Effector memory CD4-positive, alpha-beta T cell (primary cell): ENCODE results near the gene AIP.

ENCODE experiments used
- DNase-seq, 3 donors: peaks; one replicate each; pipeline ENCODE4 v3.0.0-alpha.2; 2020
- H3K27ac ChIP-seq: 2 replicates; pipeline ENCODE4 v1.7.0; 2013; ENCODE audit warnings: mild to moderate bottlenecking, low read length, moderate library complexity; ENCODE audit not compliant: insufficient read depth, poor library complexity, severe bottlenecking
- H3K27me3 ChIP-seq: replicated peaks from 2 replicates; pipeline ENCODE4 v1.7.0; 2013; ENCODE audit warnings: mild to moderate bottlenecking, low read length; ENCODE audit not compliant: insufficient read depth, control insufficient read depth, poor library complexity, severe bottlenecking
- H3K36me3 ChIP-seq: 2 replicates; pipeline ENCODE4 v1.7.0; 2013; ENCODE audit warnings: mild to moderate bottlenecking, low read length, moderate library complexity; ENCODE audit not compliant: control insufficient read depth, insufficient read depth
- H3K4me1 ChIP-seq: 2 replicates; pipeline ENCODE4 v1.7.0; 2013; ENCODE audit warnings: low read length, mild to moderate bottlenecking; ENCODE audit not compliant: control insufficient read depth, insufficient read depth, poor library complexity, severe bottlenecking
- H3K4me3 ChIP-seq: 2 replicates; pipeline ENCODE4 v1.7.0; 2013; ENCODE audit warnings: low read length, low read depth, mild to moderate bottlenecking; ENCODE audit not compliant: insufficient read depth, poor library complexity, severe bottlenecking
- H3K9me3 ChIP-seq: 2 replicates; pipeline ENCODE4 v1.7.0; 2013; ENCODE audit warnings: mild to moderate bottlenecking, low read length, moderate library complexity; ENCODE audit not compliant: control insufficient read depth

The AIP gene

GRCh38 chr11:67500831-67501715 lies 18.2 kb downstream of the AIP start:
- Histone ChIP-seq H3K4me3 (no peak overlapping the region), H3K9me3 (no peaks in the 10 kb centered on the region), H3K36me3 (peaks cover 50% of the 10 kb centered on the region), H3K4me1 (peaks cover 18% of the 10 kb centered on the region), H3K27me3 (no peaks in the 10 kb centered on the region), H3K27ac (no peak overlapping the region)
- no peak for DNase-seq

- H3K9me3 ChIP-seq = no peaks in the 10 kb centered on the region
- no peaks in the 10 kb centered on the region for H3K27me3 ChIP-seq
- no peak overlapping the region for H3K27ac ChIP-seq
- no peak for DNase-seq
- no peak overlapping the region for H3K4me3 ChIP-seq
- peaks cover 26% of the 10 kb centered on the region for H3K4me1 ChIP-seq
- H3K36me3 ChIP-seq = peaks cover 47% of the 10 kb centered on the region
Observed at GRCh38 chr11:67501854-67502253, 19.0 kb downstream of the AIP start.

GRCh38 chr11:67502328-67502979 lies 19.6 kb downstream of the AIP start:
- DNase-seq = no peak
- peaks cover 42% of the 10 kb centered on the region for H3K36me3 ChIP-seq
- H3K4me1 ChIP-seq = peaks cover 32% of the 10 kb centered on the region
- H3K27ac ChIP-seq = no peak overlapping the region
- no peaks in the 10 kb centered on the region for H3K27me3 ChIP-seq
- no peaks in the 10 kb centered on the region for H3K9me3 ChIP-seq
- no peak overlapping the region for H3K4me3 ChIP-seq

GRCh38 chr11:67503119-67504004 lies 20.5 kb downstream of the AIP start:
- H3K9me3 ChIP-seq = no peaks in the 10 kb centered on the region
- DNase-seq = no peak
- peaks cover 36% of the 10 kb centered on the region for H3K4me1 ChIP-seq
- no peak overlapping the region for H3K4me3 ChIP-seq
- H3K27me3 ChIP-seq = no peaks in the 10 kb centered on the region
- peaks cover 33% of the 10 kb centered on the region for H3K36me3 ChIP-seq
- H3K27ac ChIP-seq = peak overlapping the region; percentile 81

GRCh38 chr11:67504005-67504949 lies 21.5 kb downstream of the AIP start:
- DNase-seq = peak; percentile 34 to 53 (median 45)
- Histone ChIP-seq H3K4me3 (peak overlapping the region; percentile 85), H3K27me3 (no peaks in the 10 kb centered on the region), H3K4me1 (peaks cover 41% of the 10 kb centered on the region), H3K36me3 (peaks cover 26% of the 10 kb centered on the region), H3K27ac (peak overlapping the region; percentile 81), H3K9me3 (no peaks in the 10 kb centered on the region)

- Histone ChIP-seq H3K27me3 (no peaks in the 10 kb centered on the region), H3K36me3 (peaks cover 20% of the 10 kb centered on the region), H3K4me3 (peak within 1 kb of the TSS; percentile 85), H3K4me1 (peaks cover 41% of the 10 kb centered on the region), H3K9me3 (no peaks in the 10 kb centered on the region), H3K27ac (peak within 1 kb of the TSS; percentile 81)
- DNase-seq = peak; percentile 50 to 64 (median 53)
Observed at GRCh38 chr11:67504950-67505581, 22.2 kb downstream of the AIP start, which contains the start of gene PITPNM1. Gene PITPNM1, minus strand, starts transcription at chr11:67505363. Its CDS starts 1,183 bp downstream, at chr11:67504180.

GRCh38 chr11:67505605-67506396 lies 23.0 kb downstream of the AIP start:
- H3K4me1 ChIP-seq = peaks cover 41% of the 10 kb centered on the region
- peaks cover 15% of the 10 kb centered on the region for H3K36me3 ChIP-seq
- H3K27me3 ChIP-seq = no peaks in the 10 kb centered on the region
- no peaks in the 10 kb centered on the region for H3K9me3 ChIP-seq
- DNase-seq = peak; percentile 87 to 88 (median 87)
- H3K4me3 ChIP-seq = peak overlapping the region; percentile 85
- peak overlapping the region; percentile 81 for H3K27ac ChIP-seq

- H3K9me3 ChIP-seq = no peaks in the 10 kb centered on the region
- H3K36me3 ChIP-seq = peaks cover 15% of the 10 kb centered on the region
- peaks cover 41% of the 10 kb centered on the region for H3K4me1 ChIP-seq
- H3K4me3 ChIP-seq = no peak overlapping the region
- H3K27ac ChIP-seq = peak overlapping the region; percentile 81
- H3K27me3 ChIP-seq = no peaks in the 10 kb centered on the region
- no peak for DNase-seq
Observed at GRCh38 chr11:67506426-67507051, 23.7 kb downstream of the AIP start.
